Measurements from ENCODE around the gene BTBD6. TPM values are rescaled to one million over a fixed set of nuclear protein-coding genes. Genes with fewer than 3 reads are reported as not detected.

Gene BTBD6
- total RNA-seq, 1 experiment from 2014 or later, result 7.8 TPM

- DNase-seq (ENCODE audit: low spot score) (no peak), ATAC-seq (no peak)
- Mint-ChIP-seq H3K4me3 (no peak overlapping the region), H3K27ac (peak overlapping the region; percentile 17), H3K9me3 (no peaks in the 10 kb centered on the region), H3K36me3 (peaks cover 22% of the 10 kb centered on the region), H3K4me1 (no peaks in the 10 kb centered on the region), H3K27me3 (ENCODE audit: low read depth) (no peaks in the 10 kb centered on the region)
- POLR2A ChIA-PET, result no interaction called here
- TF ChIP-seq ATF1 (CRISPR knock-in tag; IDR thresholded peaks at IDR 0.05) (no peak), E2F4 (CRISPR knock-in tag; IDR thresholded peaks at IDR 0.05; ENCODE audit: borderline replicate concordance, low read depth) (no peak), EMX1 (CRISPR knock-in tag; IDR thresholded peaks at IDR 0.05) (no peak), ZNF671 (CRISPR knock-in tag; IDR thresholded peaks at IDR 0.05) (no peak), MXD4 (CRISPR knock-in tag; IDR thresholded peaks at IDR 0.05; ENCODE audit: borderline replicate concordance) (no peak)
- CTCF ChIA-PET, result no interaction called here
These were observed 26.6 kb upstream of the BTBD6 start for GRCh38 chr14:105221598-105222178.

GRCh38 chr14:105223260-105223659, 25.1 kb upstream of the BTBD6 start:
- no peaks in the 10 kb centered on the region for H3K27me3 Mint-ChIP-seq (ENCODE audit: low read depth)
- no peak overlapping the region for H3K4me3 Mint-ChIP-seq
- peaks cover 22% of the 10 kb centered on the region for H3K36me3 Mint-ChIP-seq
- ATAC-seq (no peak), DNase-seq (ENCODE audit: low spot score) (no peak)
- ChIA-PET POLR2A (interaction anchor here (1.0 kb wide), 1 partner anchor 9 kb away, joined by 4 read pairs; no protein-coding TSS in a partner anchor), CTCF (no interaction called here)
- H3K9me3 Mint-ChIP-seq, result no peaks in the 10 kb centered on the region
- H3K27ac Mint-ChIP-seq, result no peak overlapping the region; the same call in 1 of the 2 replicates
- TF ChIP-seq FOXP1 (CRISPR knock-in tag; IDR thresholded peaks at IDR 0.05; ENCODE audit: borderline replicate concordance) (no peak), CREB1 (CRISPR knock-in tag; IDR thresholded peaks at IDR 0.05) (no peak), ZNF138 (CRISPR knock-in tag; conservative IDR thresholded peaks at IDR 0.05) (no peak), TP53 (CRISPR knock-in tag; IDR thresholded peaks at IDR 0.05) (no peak), E2F4 (CRISPR knock-in tag; IDR thresholded peaks at IDR 0.05; ENCODE audit: borderline replicate concordance, low read depth) (no peak), ESRRA (CRISPR knock-in tag; IDR thresholded peaks at IDR 0.05; ENCODE audit: borderline replicate concordance) (no peak), HMGXB4 (CRISPR knock-in tag; IDR thresholded peaks at IDR 0.05) (no peak), NR2C2 (CRISPR knock-in tag; IDR thresholded peaks at IDR 0.05) (no peak), FOXJ3 (CRISPR knock-in tag; IDR thresholded peaks at IDR 0.05; ENCODE audit: borderline replicate concordance) (no peak), ELF4 (CRISPR knock-in tag; IDR thresholded peaks at IDR 0.05; ENCODE audit: low read depth) (no peak), ZNF396 (CRISPR knock-in tag; IDR thresholded peaks at IDR 0.05; ENCODE audit: borderline replicate concordance) (no peak), MAX (CRISPR knock-in tag; IDR thresholded peaks at IDR 0.05) (no peak), CBFB (CRISPR knock-in tag; IDR thresholded peaks at IDR 0.05; ENCODE audit: low read depth) (no peak), SP1 (CRISPR knock-in tag; conservative IDR thresholded peaks at IDR 0.05) (no peak), RELA (CRISPR knock-in tag; IDR thresholded peaks at IDR 0.05; ENCODE audit: borderline replicate concordance) (no peak), JUN (CRISPR knock-in tag; IDR thresholded peaks at IDR 0.05) (no peak)
- no peaks in the 10 kb centered on the region for H3K4me1 Mint-ChIP-seq
